GM03348 (cell line): ENCODE data around the gene PAAF1.
"Not testable (repeated sequence)": the region's sequence is repeated elsewhere in the genome, so short reads cannot be mapped to it uniquely, and the experiment has no call there.

Source experiments
- DNase-seq: peaks from one replicate; pipeline ENCODE4 v3.0.0; 2012; ENCODE audit warnings: low spot score

Gene PAAF1

GRCh38 chr11:73883856-73884255, 7.1 kb downstream of the PAAF1 start:
- no peak for DNase-seq

GRCh38 chr11:73888244-73888643, 11.4 kb downstream of the PAAF1 start:
- DNase-seq, result no peak

- DNase-seq, result peak; percentile 29
Observed at GRCh38 chr11:73889019-73889418, 12.2 kb downstream of the PAAF1 start.

- DNase-seq, result no peak
Observed at GRCh38 chr11:73889536-73889935, 12.7 kb downstream of the PAAF1 start.

- no peak for DNase-seq
Observed at GRCh38 chr11:73893041-73893440, 16.2 kb downstream of the PAAF1 start.

- DNase-seq, result peak; percentile 51
Observed at GRCh38 chr11:73894725-73895335, 18.0 kb downstream of the PAAF1 start.

- no peak for DNase-seq
Observed at GRCh38 chr11:73902303-73902702, 25.5 kb downstream of the PAAF1 start.

- peak; percentile 33 for DNase-seq
Observed at GRCh38 chr11:73907191-73907590, 30.4 kb downstream of the PAAF1 start.

GRCh38 chr11:73912026-73912425, 35.2 kb downstream of the PAAF1 start:
- no peak for DNase-seq

GRCh38 chr11:73913472-73913871, 36.7 kb downstream of the PAAF1 start:
- DNase-seq, result no peak

- DNase-seq, result no peak
Observed at GRCh38 chr11:73914284-73914683, 37.5 kb downstream of the PAAF1 start.

- no peak for DNase-seq
Observed at GRCh38 chr11:73916435-73916834, 39.6 kb downstream of the PAAF1 start.

GRCh38 chr11:73921180-73921579, 44.4 kb downstream of the PAAF1 start:
- DNase-seq, result no peak

- DNase-seq, result no peak
Observed at GRCh38 chr11:73929388-73929787, 52.6 kb downstream of the PAAF1 start.

GRCh38 chr11:73931039-73931645, 54.3 kb downstream of the PAAF1 start:
- DNase-seq, result peak; percentile 76

GRCh38 chr11:73931951-73932350, 55.2 kb downstream of the PAAF1 start:
- no peak for DNase-seq

- DNase-seq, result no peak
Observed at GRCh38 chr11:73932781-73933180, 56.0 kb downstream of the PAAF1 start.

- not testable (repeated sequence) for DNase-seq
Observed at GRCh38 chr11:73936047-73936446, 59.2 kb downstream of the PAAF1 start.

- no peak for DNase-seq
Observed at GRCh38 chr11:73939096-73939495, 62.3 kb downstream of the PAAF1 start.

GRCh38 chr11:73940801-73941570, 64.2 kb downstream of the PAAF1 start:
- DNase-seq, result no peak

- DNase-seq, result no peak
Observed at GRCh38 chr11:73942010-73942409, 65.2 kb downstream of the PAAF1 start.

GRCh38 chr11:73944085-73944484, 67.3 kb downstream of the PAAF1 start:
- no peak for DNase-seq

- no peak for DNase-seq
Observed at GRCh38 chr11:73944901-73945300, 68.1 kb downstream of the PAAF1 start.
